ENCODE data around the gene KLHL18. TPM values are rescaled to one million over a fixed set of nuclear protein-coding genes. Genes with fewer than 3 reads are reported as not detected.
A peak's percentile ranks its signal among the peaks of the same experiment; 100 is the strongest.
"Not testable (repeated sequence)": the region's sequence is repeated elsewhere in the genome, so short reads cannot be mapped to it uniquely, and the experiment has no call there.

Gene KLHL18
- total RNA-seq, 2 donors from 2014 or later = 22.3 to 31.6 TPM

- Histone ChIP-seq H3K9ac (ENCODE audit: low read depth in 2 of 2, low read length in 2 of 2) (no peak overlapping the region), H3K4me3 (no peak overlapping the region), H3K27me3 (no peaks in the 10 kb centered on the region), H3K36me3 (no peaks in the 10 kb centered on the region), H3K27ac (no peak overlapping the region), H3K4me1 (no peaks in the 10 kb centered on the region), H3K9me3 (peaks cover 4% of the 10 kb centered on the region)
- intact Hi-C loops (cut with DNase I) = no loop called here
- no peak for DNase-seq
- TF ChIP-seq CTCF (IDR thresholded peaks at IDR 0.05) = no peak
Observed at GRCh38 chr3:47356201-47356600, 73.5 kb downstream of the KLHL18 start.

- intact Hi-C loops (cut with DNase I) = no loop called here
Observed at GRCh38 chr3:47359323-47359722, 76.6 kb downstream of the KLHL18 start.

GRCh38 chr3:47360110-47360517, 77.4 kb downstream of the KLHL18 start:
- H3K4me3 ChIP-seq; H3K27ac ChIP-seq; H3K9ac ChIP-seq (ENCODE audit: low read depth in 2 of 2, low read length in 2 of 2); H3K9me3 ChIP-seq; H3K36me3 ChIP-seq; DNase-seq; H3K27me3 ChIP-seq; H3K4me1 ChIP-seq; intact Hi-C loops (cut with DNase I): not testable (repeated sequence)

More at GRCh38 chr3:47359323-47359722, 76.6 kb downstream of the KLHL18 start:
- TF ChIP-seq CTCF (IDR thresholded peaks at IDR 0.05) = no peak
- Histone ChIP-seq H3K4me1 (no peaks in the 10 kb centered on the region), H3K4me3 (no peak overlapping the region), H3K9ac (ENCODE audit: low read depth in 2 of 2, low read length in 2 of 2) (no peak overlapping the region), H3K36me3 (no peaks in the 10 kb centered on the region), H3K27ac (no peak overlapping the region), H3K27me3 (no peaks in the 10 kb centered on the region), H3K9me3 (peaks cover 4% of the 10 kb centered on the region)
- DNase-seq = no peak

- Histone ChIP-seq H3K9ac (ENCODE audit: low read depth in 2 of 2, low read length in 2 of 2) (no peak overlapping the region), H3K27me3 (no peaks in the 10 kb centered on the region), H3K4me3 (no peak overlapping the region), H3K9me3 (peaks cover 4% of the 10 kb centered on the region), H3K36me3 (no peaks in the 10 kb centered on the region), H3K27ac (no peak overlapping the region), H3K4me1 (no peaks in the 10 kb centered on the region)
- intact Hi-C loops (cut with DNase I) = no loop called here
- no peak for DNase-seq
- no peak for TF ChIP-seq CTCF (IDR thresholded peaks at IDR 0.05)
Observed at GRCh38 chr3:47362701-47363100, 80.0 kb downstream of the KLHL18 start.

- intact Hi-C loops (cut with DNase I) = no loop called here
- no peak overlapping the region for H3K9ac ChIP-seq (ENCODE audit: low read depth in 2 of 2, low read length in 2 of 2)
- H3K4me1 ChIP-seq = no peaks in the 10 kb centered on the region
- no peak overlapping the region for H3K27ac ChIP-seq
- H3K27me3 ChIP-seq = no peaks in the 10 kb centered on the region
- no peaks in the 10 kb centered on the region for H3K36me3 ChIP-seq
- TF ChIP-seq CTCF (IDR thresholded peaks at IDR 0.05) = no peak
- DNase-seq = peak; percentile 44
- H3K4me3 ChIP-seq = no peak overlapping the region
- no peaks in the 10 kb centered on the region for H3K9me3 ChIP-seq
Observed at GRCh38 chr3:47365213-47366153, 82.7 kb downstream of the KLHL18 start.

GRCh38 chr3:47366833-47367232, 84.1 kb downstream of the KLHL18 start:
- H3K4me1 ChIP-seq = no peaks in the 10 kb centered on the region
- H3K9ac ChIP-seq (ENCODE audit: low read depth in 2 of 2, low read length in 2 of 2) = no peak overlapping the region
- no peaks in the 10 kb centered on the region for H3K9me3 ChIP-seq
- DNase-seq = no peak
- no peaks in the 10 kb centered on the region for H3K27me3 ChIP-seq
- H3K36me3 ChIP-seq = no peaks in the 10 kb centered on the region
- no peak overlapping the region for H3K27ac ChIP-seq
- TF ChIP-seq CTCF (IDR thresholded peaks at IDR 0.05) = no peak
- intact Hi-C loops (cut with DNase I) = no loop called here
- H3K4me3 ChIP-seq = no peak overlapping the region
